HG02943 (cell line): ENCODE data around the gene NAALADL2.
"Not testable (repeated sequence)": the region's sequence is repeated elsewhere in the genome, so short reads cannot be mapped to it uniquely, and the experiment has no call there.

Experiments used
- ATAC-seq: cut with Tn5 transposase; IDR thresholded peaks from one replicate; pipeline ENCODE4 v1.9.1; 2021; ENCODE audit warnings: mild to moderate bottlenecking, low read depth, moderate library complexity; ENCODE audit not compliant: unreplicated experiment

Gene NAALADL2

GRCh38 chr3:175247629-175248028 lies 388.5 kb downstream of the NAALADL2 start:
- ATAC-seq, result no peak

GRCh38 chr3:175248832-175249231 lies 389.7 kb downstream of the NAALADL2 start:
- no peak for ATAC-seq

- ATAC-seq, result no peak
Observed at GRCh38 chr3:175255698-175256097, 396.6 kb downstream of the NAALADL2 start.

- ATAC-seq, result no peak
Observed at GRCh38 chr3:175257123-175257522, 398.0 kb downstream of the NAALADL2 start.

- no peak for ATAC-seq
Observed at GRCh38 chr3:175258763-175259162, 399.6 kb downstream of the NAALADL2 start.

- no peak for ATAC-seq
Observed at GRCh38 chr3:175260145-175260794, 401.1 kb downstream of the NAALADL2 start.

- no peak for ATAC-seq
Observed at GRCh38 chr3:175266478-175266877, 407.3 kb downstream of the NAALADL2 start.

- ATAC-seq, result no peak
Observed at GRCh38 chr3:175267121-175267531, 408.0 kb downstream of the NAALADL2 start.

GRCh38 chr3:175267561-175267960 lies 408.4 kb downstream of the NAALADL2 start:
- no peak for ATAC-seq

GRCh38 chr3:175269394-175269793 lies 410.3 kb downstream of the NAALADL2 start:
- no peak for ATAC-seq

GRCh38 chr3:175270198-175270837 lies 411.2 kb downstream of the NAALADL2 start:
- ATAC-seq, result no peak

GRCh38 chr3:175270866-175271265 lies 411.7 kb downstream of the NAALADL2 start:
- ATAC-seq, result no peak

- not testable (repeated sequence) for ATAC-seq
Observed at GRCh38 chr3:175271465-175271864, 412.3 kb downstream of the NAALADL2 start.

GRCh38 chr3:175272392-175272791 lies 413.3 kb downstream of the NAALADL2 start:
- no peak for ATAC-seq

- ATAC-seq, result no peak
Observed at GRCh38 chr3:175273573-175273972, 414.4 kb downstream of the NAALADL2 start.

- ATAC-seq, result no peak
Observed at GRCh38 chr3:175274056-175274455, 414.9 kb downstream of the NAALADL2 start.

- ATAC-seq, result no peak
Observed at GRCh38 chr3:175274474-175275218, 415.5 kb downstream of the NAALADL2 start.

- ATAC-seq, result no peak
Observed at GRCh38 chr3:175278680-175279079, 419.5 kb downstream of the NAALADL2 start.

GRCh38 chr3:175279457-175279856 lies 420.3 kb downstream of the NAALADL2 start:
- ATAC-seq, result no peak

- no peak for ATAC-seq
Observed at GRCh38 chr3:175279911-175280310, 420.8 kb downstream of the NAALADL2 start.

GRCh38 chr3:175287361-175287963 lies 428.3 kb downstream of the NAALADL2 start:
- peak; percentile 94 for ATAC-seq
